Measurements from ENCODE around the gene PTPRN2. TPM values are rescaled to one million over a fixed set of nuclear protein-coding genes. Genes with fewer than 3 reads are reported as not detected.

PTPRN2 gene
- total RNA-seq, 1 experiment from 2014 or later, result 1.1 TPM

- ATAC-seq, result no peak
- H3K9me3 ChIP-seq (ENCODE audit: control insufficient read depth, insufficient read depth, low read depth, low read length), result no peaks in the 10 kb centered on the region
Observed at GRCh38 chr7:158280448-158281144, 307.0 kb downstream of the PTPRN2 start.

More at GRCh38 chr7:158280448-158281144, 307.0 kb downstream of the PTPRN2 start:
- BruUV-seq (replicated peaks), result no TSS peak
- TF ChIP-seq REST (IDR thresholded peaks at IDR 0.05; ENCODE audit: insufficient read depth in 1 of 2, low read depth in 2 of 2, low read length in 1 of 2), result no peak
- no peak for TF ChIP-seq SIN3A (IDR thresholded peaks at IDR 0.05; ENCODE audit: borderline replicate concordance, insufficient read depth, low read depth, low read length)
- TF ChIP-seq TCF7L2 (IDR thresholded peaks at IDR 0.05; ENCODE audit: low read depth, low read length), result no peak
- no peak for TF ChIP-seq POLR2AphosphoS5 (IDR thresholded peaks at IDR 0.05; ENCODE audit: low read depth, low read length)
- no peak for TF ChIP-seq CTCF (IDR thresholded peaks at IDR 0.05)
- intact Hi-C loops (cut with micrococcal nuclease; ENCODE audit: unreplicated experiment) (no loop called here), in situ Hi-C loops (cut with HindIII; ENCODE audit: low pct_unique_long_range_greater_than_20kb, low sequenced_read_pairs) (no loop called here)
- Histone ChIP-seq H3K27me3 (ENCODE audit: control insufficient read depth, insufficient read depth, low read length) (no peaks in the 10 kb centered on the region; the same call in 1 of the 2 replicates), H3K36me3 (ENCODE audit: control insufficient read depth, insufficient read depth, low read length) (no peaks in the 10 kb centered on the region), H3K27ac (ENCODE audit: low read length) (no peak overlapping the region), H3K4me3 (ENCODE audit: low read depth in 2 of 2, low read length in 2 of 2) (no peak overlapping the region), H3K4me1 (ENCODE audit: control insufficient read depth, insufficient read depth, low read length) (no peaks in the 10 kb centered on the region)
- CTCF ChIA-PET, result no interaction called here
- POLR2A ChIA-PET, result no interaction called here
- no peak for DNase-seq (ENCODE audit: low read depth, low spot score)
